ENCODE measurements around the gene WDR64.
"Not testable (repeated sequence)": the region's sequence is repeated elsewhere in the genome, so short reads cannot be mapped to it uniquely, and the experiment has no call there.

WDR64 gene

DNA sequence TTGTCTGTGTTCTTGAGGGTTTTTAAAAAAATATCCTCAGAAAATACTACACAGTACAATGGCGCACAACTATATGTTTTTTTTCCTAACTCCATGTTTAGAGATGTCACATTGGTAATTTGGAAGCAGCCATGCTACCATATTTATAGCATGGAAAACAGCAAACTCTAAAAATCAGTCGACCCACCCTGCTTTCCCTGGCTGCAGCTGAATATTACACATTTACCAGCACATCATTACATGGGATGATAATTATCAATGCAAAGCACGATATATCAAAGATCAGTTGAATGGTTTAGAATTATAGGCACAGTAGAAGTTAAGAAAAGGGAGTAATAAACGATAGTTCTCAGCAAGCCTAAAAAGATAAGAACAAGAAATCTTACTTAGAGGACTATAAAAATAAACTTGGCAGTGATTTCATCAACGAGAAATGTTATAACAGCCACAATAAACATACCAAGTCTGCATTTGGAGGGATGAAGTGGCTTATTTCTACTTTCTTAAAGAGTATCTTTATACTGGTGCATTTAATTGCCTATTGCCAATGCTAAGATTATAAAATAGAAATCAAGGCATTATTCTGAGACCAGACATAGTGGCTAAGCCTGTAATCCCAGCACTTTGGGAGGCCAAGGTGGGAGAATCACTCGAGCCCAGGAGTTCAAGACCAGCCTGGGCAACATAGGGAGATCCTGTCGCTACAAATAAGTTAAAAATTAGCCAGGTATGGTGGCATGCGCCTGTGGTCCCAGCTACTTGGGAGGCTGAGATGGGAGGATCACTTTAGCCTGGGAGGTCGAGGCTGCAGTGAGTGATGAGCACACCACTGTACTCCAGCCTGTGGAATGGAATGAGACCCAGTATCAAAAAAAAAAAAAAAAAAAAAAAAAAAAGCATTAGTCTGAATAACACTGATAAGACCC, 43.4 kb downstream of the WDR64 start:
- Histone ChIP-seq H3K4me3 (ENCODE audit: low read length) (no peak overlapping the region), H3K27me3 (ENCODE audit: control insufficient read depth, insufficient read depth, low read length) (no peaks in the 10 kb centered on the region), H3K4me1 (ENCODE audit: control insufficient read depth, low read depth, low read length) (no peaks in the 10 kb centered on the region), H3K9ac (ENCODE audit: low read length) (no peak overlapping the region), H3K9me3 (ENCODE audit: control insufficient read depth, low read depth, low read length) (no peaks in the 10 kb centered on the region), H3K36me3 (ENCODE audit: control insufficient read depth, low read depth, low read length) (no peaks in the 10 kb centered on the region), H3K27ac (ENCODE audit: low read length) (no peak overlapping the region)

DNA sequence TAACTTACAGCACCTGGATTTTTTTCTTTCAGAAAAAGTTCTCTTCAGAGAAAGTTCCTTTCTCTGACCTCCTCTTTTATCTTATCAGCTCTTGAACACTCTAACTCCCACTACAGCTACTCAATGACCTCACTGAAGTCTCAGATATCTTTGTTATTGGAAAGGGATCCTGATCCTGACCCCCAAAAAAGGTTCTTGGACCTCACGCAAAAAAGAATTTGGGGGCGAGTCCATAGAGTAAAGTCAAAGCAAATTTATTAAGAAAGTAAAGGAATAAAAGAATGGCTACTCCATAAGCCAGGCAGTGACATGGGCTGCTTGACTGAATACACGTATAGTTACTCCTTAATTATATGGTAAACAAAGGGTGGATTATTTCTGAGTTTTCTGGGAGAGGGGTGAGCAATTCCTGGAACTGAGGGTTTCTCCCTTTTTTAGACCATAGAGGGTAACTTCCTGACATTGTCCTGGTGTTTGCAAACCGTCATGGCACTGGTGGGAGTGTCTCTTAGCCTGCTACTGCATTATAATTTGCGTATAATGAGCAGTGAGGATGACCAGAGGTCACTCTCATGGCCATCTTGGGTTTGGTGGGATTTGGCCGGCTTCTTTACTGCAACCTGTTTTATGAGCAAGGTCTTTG, 44.2 kb downstream of the WDR64 start:
- Histone ChIP-seq H3K27me3 (ENCODE audit: control insufficient read depth, insufficient read depth, low read length) (no peaks in the 10 kb centered on the region), H3K4me1 (ENCODE audit: control insufficient read depth, low read depth, low read length) (no peaks in the 10 kb centered on the region), H3K9me3 (ENCODE audit: control insufficient read depth, low read depth, low read length) (no peaks in the 10 kb centered on the region), H3K4me3 (ENCODE audit: low read length) (no peak overlapping the region), H3K36me3 (ENCODE audit: control insufficient read depth, low read depth, low read length) (no peaks in the 10 kb centered on the region), H3K27ac (ENCODE audit: low read length) (no peak overlapping the region), H3K9ac (ENCODE audit: low read length) (no peak overlapping the region)

DNA sequence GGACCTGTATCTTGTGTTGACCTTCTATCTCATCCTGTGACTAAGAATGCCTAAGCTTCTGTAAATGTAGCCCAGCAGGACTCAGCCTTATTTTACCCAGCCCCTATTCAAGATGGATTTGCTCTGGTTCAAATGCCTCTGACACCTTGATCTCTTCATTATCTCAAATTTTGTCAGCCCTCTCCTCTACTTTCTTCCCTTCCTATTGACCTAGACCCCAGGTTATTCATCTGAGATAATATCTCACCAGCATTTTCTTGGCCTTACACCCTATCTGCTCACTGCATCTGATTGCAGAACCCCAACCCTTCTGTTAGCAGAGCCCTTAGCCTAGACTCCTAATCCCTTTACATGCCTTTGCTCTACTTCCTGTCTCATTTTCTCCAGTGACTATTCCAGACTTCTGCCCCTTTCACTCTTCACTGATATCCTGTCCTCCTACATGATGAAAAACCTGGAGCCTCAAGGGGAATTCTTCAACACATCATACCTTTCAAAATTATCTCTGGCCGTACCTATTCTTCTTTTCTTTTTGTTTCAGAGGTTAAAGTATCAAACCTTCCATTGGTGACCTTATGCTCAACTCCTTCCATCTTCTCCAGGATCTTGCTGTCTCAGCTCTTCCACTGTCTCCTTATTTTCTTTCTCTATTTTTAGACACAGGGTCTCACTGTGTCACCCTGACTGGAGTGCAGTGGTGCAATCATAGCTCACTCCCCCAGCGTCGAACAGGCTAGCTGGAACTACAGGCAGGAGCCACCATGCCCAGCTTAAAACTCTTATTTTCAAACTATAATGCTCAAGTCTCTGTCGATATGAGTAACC, 44.9 kb downstream of the WDR64 start:
- Histone ChIP-seq H3K36me3 (ENCODE audit: control insufficient read depth, low read depth, low read length) (no peaks in the 10 kb centered on the region), H3K27me3 (ENCODE audit: control insufficient read depth, insufficient read depth, low read length) (no peaks in the 10 kb centered on the region), H3K9ac (ENCODE audit: low read length) (no peak overlapping the region), H3K9me3 (ENCODE audit: control insufficient read depth, low read depth, low read length) (no peaks in the 10 kb centered on the region), H3K4me3 (ENCODE audit: low read length) (no peak overlapping the region), H3K27ac (ENCODE audit: low read length) (no peak overlapping the region), H3K4me1 (ENCODE audit: control insufficient read depth, low read depth, low read length) (no peaks in the 10 kb centered on the region)

DNA sequence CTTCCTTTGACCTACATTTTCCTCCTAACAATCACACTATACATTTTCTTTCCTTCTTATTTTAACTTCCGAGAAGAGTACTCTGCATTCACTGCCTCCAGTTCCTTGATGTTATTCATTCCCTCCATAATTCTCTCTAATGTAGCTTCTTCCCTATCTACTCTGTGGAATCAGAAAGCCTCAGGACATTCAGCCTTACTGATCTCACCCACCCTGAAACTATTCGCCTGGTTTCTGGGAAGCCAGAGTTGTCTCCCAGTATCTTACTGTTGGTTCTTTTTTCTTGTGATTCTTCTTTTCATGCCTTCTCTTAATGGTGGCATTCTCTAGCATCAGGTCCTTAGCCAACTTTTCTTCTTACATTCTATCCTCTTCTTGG, 45.5 kb downstream of the WDR64 start:
- Histone ChIP-seq H3K36me3 (ENCODE audit: control insufficient read depth, low read depth, low read length) (no peaks in the 10 kb centered on the region), H3K9me3 (ENCODE audit: control insufficient read depth, low read depth, low read length) (no peaks in the 10 kb centered on the region), H3K27ac (ENCODE audit: low read length) (no peak overlapping the region), H3K4me1 (ENCODE audit: control insufficient read depth, low read depth, low read length) (no peaks in the 10 kb centered on the region), H3K4me3 (ENCODE audit: low read length) (no peak overlapping the region), H3K9ac (ENCODE audit: low read length) (no peak overlapping the region), H3K27me3 (ENCODE audit: control insufficient read depth, insufficient read depth, low read length) (no peaks in the 10 kb centered on the region)

DNA sequence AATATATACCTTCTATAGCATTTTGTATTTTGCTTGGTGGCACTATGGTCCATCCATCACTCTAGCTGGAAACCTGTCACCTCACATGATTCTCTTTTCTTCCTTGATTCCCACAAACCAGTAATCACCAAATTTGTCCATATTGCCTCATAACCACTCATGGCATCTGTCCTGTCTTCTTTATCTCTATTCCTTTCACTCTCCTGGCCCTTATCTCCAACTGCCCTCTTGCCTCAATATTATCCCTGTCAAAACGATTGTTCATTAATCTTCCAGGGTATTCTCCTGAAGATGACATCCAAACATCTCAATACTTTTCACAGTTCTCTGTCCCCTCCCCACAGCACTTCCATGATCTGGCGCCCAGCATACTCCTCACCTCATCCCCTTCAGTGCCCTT, 46.1 kb downstream of the WDR64 start:
- no peak overlapping the region for H3K27ac ChIP-seq (ENCODE audit: low read length)

DNA sequence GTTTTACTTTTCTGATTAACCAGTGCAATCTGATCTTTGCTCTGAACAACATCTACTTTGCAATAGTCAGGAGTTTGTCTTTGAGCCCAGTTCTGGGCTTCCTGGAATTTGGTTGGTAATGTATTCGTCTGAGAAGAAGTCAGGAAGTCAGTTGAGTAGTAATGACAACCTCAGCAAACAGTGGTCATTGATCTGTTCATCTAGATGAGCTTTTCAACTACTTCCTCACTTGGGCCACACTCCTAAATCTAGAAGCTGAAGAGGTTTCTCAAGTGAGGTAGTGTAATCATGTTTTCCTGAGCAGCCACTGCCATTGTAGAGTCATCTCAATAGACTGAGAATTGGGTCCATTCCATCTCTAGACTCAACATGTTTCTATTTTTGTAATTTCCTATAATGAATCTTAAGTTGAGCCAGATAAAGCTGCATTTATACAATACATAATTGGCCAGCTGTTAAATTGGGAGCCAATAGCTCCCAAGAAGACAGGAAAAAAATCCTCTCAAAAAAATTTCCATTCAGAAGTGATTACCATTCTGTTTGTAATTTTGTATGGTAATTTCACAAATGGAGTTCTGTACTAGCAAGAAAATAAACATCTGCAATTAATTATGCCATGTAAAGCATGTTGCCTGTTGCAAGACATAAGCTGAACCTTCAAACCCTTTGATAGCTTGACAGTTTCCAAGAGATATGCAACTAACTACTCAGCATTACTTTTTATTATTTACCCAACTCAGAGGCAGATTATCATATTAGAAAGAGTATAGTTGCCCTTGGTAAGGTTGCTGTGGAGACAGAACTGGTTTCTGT, 49.6 kb downstream of the WDR64 start:
- Histone ChIP-seq H3K27me3 (ENCODE audit: control insufficient read depth, insufficient read depth, low read length) (no peaks in the 10 kb centered on the region), H3K9ac (ENCODE audit: low read length) (no peak overlapping the region), H3K36me3 (ENCODE audit: control insufficient read depth, low read depth, low read length) (no peaks in the 10 kb centered on the region), H3K4me1 (ENCODE audit: control insufficient read depth, low read depth, low read length) (no peaks in the 10 kb centered on the region), H3K9me3 (ENCODE audit: control insufficient read depth, low read depth, low read length) (no peaks in the 10 kb centered on the region), H3K27ac (ENCODE audit: low read length) (no peak overlapping the region), H3K4me3 (ENCODE audit: low read length) (no peak overlapping the region)

More for the DNA sequence above, 46.1 kb downstream of the WDR64 start:
- no peaks in the 10 kb centered on the region for H3K36me3 ChIP-seq (ENCODE audit: control insufficient read depth, low read depth, low read length)
- no peaks in the 10 kb centered on the region for H3K27me3 ChIP-seq (ENCODE audit: control insufficient read depth, insufficient read depth, low read length)
- H3K4me1 ChIP-seq (ENCODE audit: control insufficient read depth, low read depth, low read length) = no peaks in the 10 kb centered on the region
- H3K9me3 ChIP-seq (ENCODE audit: control insufficient read depth, low read depth, low read length) = no peaks in the 10 kb centered on the region
- H3K9ac ChIP-seq (ENCODE audit: low read length) = no peak overlapping the region
- H3K4me3 ChIP-seq (ENCODE audit: low read length) = no peak overlapping the region

DNA sequence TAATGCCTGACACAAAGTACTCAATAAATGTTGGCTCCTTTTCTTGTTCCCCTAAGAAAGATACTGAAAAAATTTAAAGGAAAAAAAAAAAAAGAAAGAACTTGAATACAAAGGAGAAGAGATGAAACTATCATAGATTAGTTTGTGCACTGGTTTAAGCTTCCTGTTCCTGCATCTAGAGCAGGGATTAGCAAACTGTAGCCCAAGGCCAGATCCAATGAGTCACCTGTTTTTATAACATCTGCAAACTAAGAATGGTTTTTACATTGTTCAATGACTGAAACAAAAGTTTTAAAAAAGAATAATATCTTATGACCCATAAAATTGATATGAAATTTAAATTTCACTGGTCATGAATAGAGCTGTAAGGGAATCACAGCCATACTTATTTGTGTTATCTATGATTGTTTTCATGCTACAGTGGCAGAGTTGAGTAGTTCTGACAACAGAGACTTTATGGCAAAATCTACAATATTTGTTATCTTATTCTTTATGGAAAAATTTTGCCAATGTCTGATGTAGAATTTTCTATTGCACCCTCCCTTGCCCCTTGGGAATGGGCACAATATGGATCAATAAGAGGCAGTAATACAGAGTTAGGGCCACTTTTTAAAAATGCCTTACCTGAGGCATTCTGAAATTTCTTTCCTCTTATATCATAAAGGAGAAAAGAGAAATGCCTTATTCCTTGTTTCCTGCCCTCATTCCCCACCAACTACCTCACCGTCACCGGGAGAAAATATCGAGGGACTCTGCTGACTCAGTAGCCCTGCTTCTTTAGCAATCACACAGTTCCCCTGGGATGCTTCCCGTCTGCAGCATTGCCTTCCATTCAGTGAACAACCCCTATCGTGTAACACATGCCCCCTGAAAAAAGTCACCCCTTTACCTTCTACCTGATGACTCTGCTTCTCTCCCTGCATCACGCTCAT, 50.6 kb downstream of the WDR64 start:
- H3K9ac ChIP-seq (ENCODE audit: low read length) = no peak overlapping the region
- no peaks in the 10 kb centered on the region for H3K36me3 ChIP-seq (ENCODE audit: control insufficient read depth, low read depth, low read length)
- H3K4me3 ChIP-seq (ENCODE audit: low read length) = no peak overlapping the region
- H3K4me1 ChIP-seq (ENCODE audit: control insufficient read depth, low read depth, low read length) = no peaks in the 10 kb centered on the region
- H3K9me3 ChIP-seq (ENCODE audit: control insufficient read depth, low read depth, low read length) = no peaks in the 10 kb centered on the region
- H3K27me3 ChIP-seq (ENCODE audit: control insufficient read depth, insufficient read depth, low read length) = no peaks in the 10 kb centered on the region
- H3K27ac ChIP-seq (ENCODE audit: low read length) = no peak overlapping the region

DNA sequence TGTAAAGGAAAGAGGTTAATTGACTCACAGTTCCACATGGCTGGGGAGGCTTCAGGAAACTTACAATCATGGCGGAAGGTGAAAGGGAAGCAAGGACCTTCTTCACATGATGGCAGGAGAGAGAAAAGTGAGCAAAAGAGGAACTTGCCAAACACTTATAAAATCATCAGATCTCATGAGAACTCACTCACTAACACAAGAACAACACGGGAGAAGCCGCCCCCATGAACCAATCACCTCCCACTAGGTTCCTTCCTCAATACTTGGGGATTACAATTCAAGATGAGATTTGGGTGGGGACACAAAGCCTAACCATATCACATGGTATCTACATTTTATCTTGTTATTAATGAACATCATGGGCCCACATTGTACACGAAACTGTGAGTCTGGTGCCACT, 51.7 kb downstream of the WDR64 start:
- H3K9ac ChIP-seq (ENCODE audit: low read length); H3K36me3 ChIP-seq (ENCODE audit: control insufficient read depth, low read depth, low read length); H3K9me3 ChIP-seq (ENCODE audit: control insufficient read depth, low read depth, low read length); H3K27me3 ChIP-seq (ENCODE audit: control insufficient read depth, insufficient read depth, low read length); H3K27ac ChIP-seq (ENCODE audit: low read length); H3K4me1 ChIP-seq (ENCODE audit: control insufficient read depth, low read depth, low read length); H3K4me3 ChIP-seq (ENCODE audit: low read length): not testable (repeated sequence)

DNA sequence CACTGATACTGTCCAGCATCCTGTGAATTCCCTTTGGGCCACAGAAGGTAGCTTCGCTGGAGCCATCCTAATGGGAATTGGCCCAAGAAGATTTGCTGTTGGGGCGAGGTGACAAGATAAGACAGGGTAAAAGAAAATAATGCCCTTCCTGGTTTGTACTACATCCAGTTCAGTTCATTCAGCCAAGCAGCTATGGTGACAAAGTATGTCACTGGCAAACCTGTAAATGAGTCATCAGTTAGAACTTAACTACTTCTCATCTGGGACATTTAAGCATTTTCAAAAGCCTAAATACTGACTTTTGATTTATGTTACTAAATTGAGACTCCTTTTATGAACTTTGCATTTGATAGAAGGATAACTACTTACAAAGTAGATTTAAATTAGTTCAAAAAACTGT, 54.2 kb downstream of the WDR64 start:
- Histone ChIP-seq H3K9me3 (ENCODE audit: control insufficient read depth, low read depth, low read length) (no peaks in the 10 kb centered on the region), H3K4me1 (ENCODE audit: control insufficient read depth, low read depth, low read length) (no peaks in the 10 kb centered on the region), H3K27me3 (ENCODE audit: control insufficient read depth, insufficient read depth, low read length) (no peaks in the 10 kb centered on the region), H3K9ac (ENCODE audit: low read length) (no peak overlapping the region), H3K27ac (ENCODE audit: low read length) (no peak overlapping the region), H3K36me3 (ENCODE audit: control insufficient read depth, low read depth, low read length) (no peaks in the 10 kb centered on the region), H3K4me3 (ENCODE audit: low read length) (no peak overlapping the region)

DNA sequence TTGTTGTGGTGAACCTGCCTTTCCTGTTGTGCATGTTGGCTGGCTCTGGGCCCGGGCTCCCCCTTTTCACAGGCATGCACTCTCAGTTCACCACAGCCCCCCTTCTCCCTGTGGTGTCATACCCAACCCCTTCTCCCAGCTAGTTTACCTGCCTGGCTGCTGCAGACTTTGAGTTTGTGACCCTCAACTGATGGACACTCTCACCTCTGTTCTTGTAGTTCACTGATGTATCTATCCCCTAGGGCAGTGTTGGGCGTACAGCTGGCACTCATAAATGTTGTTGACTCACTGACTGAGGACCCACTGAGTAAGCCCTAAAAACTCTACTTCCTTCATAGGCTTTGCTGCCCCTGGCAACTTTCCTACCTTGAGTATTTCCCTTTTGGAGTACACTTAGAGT, 54.9 kb downstream of the WDR64 start:
- no peak overlapping the region for H3K27ac ChIP-seq (ENCODE audit: low read length)
- no peaks in the 10 kb centered on the region for H3K36me3 ChIP-seq (ENCODE audit: control insufficient read depth, low read depth, low read length)
- no peaks in the 10 kb centered on the region for H3K27me3 ChIP-seq (ENCODE audit: control insufficient read depth, insufficient read depth, low read length)
- H3K4me3 ChIP-seq (ENCODE audit: low read length) = no peak overlapping the region
- no peaks in the 10 kb centered on the region for H3K9me3 ChIP-seq (ENCODE audit: control insufficient read depth, low read depth, low read length)
- no peak overlapping the region for H3K9ac ChIP-seq (ENCODE audit: low read length)
- H3K4me1 ChIP-seq (ENCODE audit: control insufficient read depth, low read depth, low read length) = no peaks in the 10 kb centered on the region

Data from iPS-18a (cell line).